Type B pancreatic cell (in vitro differentiated cells): ENCODE data around the gene PLA2G3. TPM values are rescaled to one million over a fixed set of nuclear protein-coding genes. Genes with fewer than 3 reads are reported as not detected.

Experiments used
- DNase-seq: peaks from one replicate; pipeline ENCODE4 v3.0.0; 2021; ENCODE audit warnings: mixed read lengths; ENCODE audit not compliant: unreplicated experiment; ENCODE audit errors: extremely low spot score
- H3K27ac Mint-ChIP-seq: 2 replicates; pipeline ENCODE4 v1.8.0; 2021; ENCODE audit warnings: mild to moderate bottlenecking, mixed read lengths
- H3K27me3 Mint-ChIP-seq: 2 replicates; pipeline ENCODE4 v1.8.0; 2021; ENCODE audit warnings: mixed read lengths
- H3K36me3 Mint-ChIP-seq: 2 replicates; pipeline ENCODE4 v1.8.0; 2021; ENCODE audit warnings: mixed read lengths
- H3K4me1 Mint-ChIP-seq: one replicate; pipeline ENCODE4 v1.8.0; 2021; ENCODE audit warnings: mixed read lengths; ENCODE audit not compliant: unreplicated experiment
- H3K4me3 Mint-ChIP-seq: 2 replicates; pipeline ENCODE4 v1.8.0; 2021; ENCODE audit warnings: mild to moderate bottlenecking, mixed read lengths
- H3K9me3 Mint-ChIP-seq: 2 replicates; pipeline ENCODE4 v1.8.0; 2021; ENCODE audit warnings: mixed read lengths
- CTCF ChIP-seq: fragments of 200-600 bp; sonication (generic); conservative IDR thresholded peaks from 2 replicates; pipeline ENCODE4 v1.5.0; 2021; ENCODE audit warnings: antibody characterized with exemption, mild to moderate bottlenecking
- total RNA-seq: library from RNA; stranded (reverse); gene quantifications from 2 replicates; pipeline ENCODE4 v1.2.1, GENCODE V29; 2021; ENCODE audit warnings: low replicate concordance

PLA2G3 gene
- total RNA-seq, 1 donor from 2014 or later = 0.75 TPM

GRCh38 chr22:31139066-31139465 lies 1.2 kb downstream of the PLA2G3 start:
- no peaks in the 10 kb centered on the region for H3K36me3 Mint-ChIP-seq
- no peak for DNase-seq
- H3K9me3 Mint-ChIP-seq = no peaks in the 10 kb centered on the region
- H3K4me1 Mint-ChIP-seq = no peaks in the 10 kb centered on the region
- TF ChIP-seq CTCF = no peak
- H3K4me3 Mint-ChIP-seq = no peak overlapping the region
- peaks cover 5% of the 10 kb centered on the region for H3K27me3 Mint-ChIP-seq
- H3K27ac Mint-ChIP-seq = no peak overlapping the region

DNA sequence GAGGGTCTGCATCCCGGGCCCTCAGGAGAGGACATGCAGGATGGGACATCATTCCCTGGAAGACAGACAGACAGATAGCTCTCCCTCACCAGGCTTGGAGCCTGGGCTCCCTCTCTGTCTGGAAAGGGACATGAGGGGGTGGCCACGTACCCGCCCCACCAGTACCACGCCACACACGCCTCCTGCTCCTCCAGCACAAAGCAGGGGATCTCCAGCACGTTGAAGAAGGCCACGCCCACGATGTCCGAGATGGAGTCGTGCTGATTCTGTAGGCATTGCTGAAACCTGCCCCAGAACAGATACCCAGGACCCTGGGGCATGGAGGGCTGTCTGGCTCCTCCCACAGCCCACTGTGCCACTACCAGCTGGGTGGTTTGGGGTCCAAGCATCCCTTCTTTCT lies 2.2 kb downstream of the PLA2G3 start:
- no peak for DNase-seq
- H3K27ac Mint-ChIP-seq = no peak overlapping the region
- no peaks in the 10 kb centered on the region for H3K4me1 Mint-ChIP-seq
- TF ChIP-seq CTCF = no peak
- no peaks in the 10 kb centered on the region for H3K36me3 Mint-ChIP-seq
- no peaks in the 10 kb centered on the region for H3K9me3 Mint-ChIP-seq
- no peak overlapping the region for H3K4me3 Mint-ChIP-seq
- peaks cover 5% of the 10 kb centered on the region for H3K27me3 Mint-ChIP-seq

- Mint-ChIP-seq H3K36me3 (no peaks in the 10 kb centered on the region), H3K27me3 (peaks cover 5% of the 10 kb centered on the region), H3K9me3 (no peaks in the 10 kb centered on the region), H3K27ac (no peak overlapping the region), H3K4me3 (no peak overlapping the region), H3K4me1 (no peaks in the 10 kb centered on the region)
- DNase-seq = no peak
- no peak for TF ChIP-seq CTCF
Observed at GRCh38 chr22:31137721-31138120, 2.6 kb downstream of the PLA2G3 start.

- H3K9me3 Mint-ChIP-seq = no peaks in the 10 kb centered on the region
- H3K27me3 Mint-ChIP-seq = peaks cover 5% of the 10 kb centered on the region
- H3K4me1 Mint-ChIP-seq = no peaks in the 10 kb centered on the region
- no peak overlapping the region for H3K27ac Mint-ChIP-seq
- no peak overlapping the region for H3K4me3 Mint-ChIP-seq
- H3K36me3 Mint-ChIP-seq = no peaks in the 10 kb centered on the region
- DNase-seq = no peak
- TF ChIP-seq CTCF = no peak
Observed at GRCh38 chr22:31136711-31137110, 3.6 kb downstream of the PLA2G3 start.

- Mint-ChIP-seq H3K4me3 (no peak overlapping the region), H3K4me1 (no peaks in the 10 kb centered on the region)
Observed at GRCh38 chr22:31136155-31136554, 4.2 kb downstream of the PLA2G3 start.

More at GRCh38 chr22:31136155-31136554, 4.2 kb downstream of the PLA2G3 start:
- H3K9me3 Mint-ChIP-seq = no peaks in the 10 kb centered on the region
- no peak for DNase-seq
- no peaks in the 10 kb centered on the region for H3K36me3 Mint-ChIP-seq
- peaks cover 5% of the 10 kb centered on the region for H3K27me3 Mint-ChIP-seq
- no peak for TF ChIP-seq CTCF
- H3K27ac Mint-ChIP-seq = no peak overlapping the region
